Measurements from ENCODE around the gene PPFIA4. TPM values are rescaled to one million over a fixed set of nuclear protein-coding genes. Genes with fewer than 3 reads are reported as not detected.

The PPFIA4 gene
- polyA plus RNA-seq, 1 of the 3 experiments (the other 2 are of a cell fraction) = 4.4 TPM

DNA sequence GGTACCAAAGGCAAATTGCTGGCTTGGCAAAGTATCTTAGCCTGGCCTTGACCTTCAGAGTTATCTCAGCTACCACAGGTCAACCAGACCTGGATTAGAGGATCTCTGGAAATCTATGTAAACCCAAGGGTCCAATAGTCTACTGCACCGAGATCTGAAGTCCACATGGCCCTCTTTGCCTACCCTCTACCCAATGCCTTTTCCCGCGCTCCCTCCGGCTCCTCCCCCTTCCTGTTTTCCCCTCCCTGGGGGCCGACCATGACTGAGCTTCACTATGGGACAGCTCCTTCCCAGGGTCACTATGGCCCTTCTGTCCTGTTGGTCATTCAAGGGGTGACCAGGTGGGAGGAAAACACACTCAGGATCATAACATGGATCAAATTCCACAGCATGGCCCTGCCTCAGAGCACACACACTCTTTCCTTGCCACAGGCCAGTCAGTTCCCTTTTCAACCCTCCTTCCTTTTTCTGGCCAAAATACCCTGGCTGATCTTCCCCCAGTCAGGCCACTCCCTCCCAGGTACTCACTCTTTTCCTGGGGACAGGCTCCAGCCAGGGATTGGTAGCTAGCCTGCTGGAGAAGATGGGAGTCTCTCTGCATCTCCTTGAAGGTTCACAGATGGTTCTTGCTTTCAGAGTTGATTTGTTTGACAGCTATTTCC lies 38.2 kb upstream of the PPFIA4 start:
- Histone ChIP-seq H3K79me2 (ENCODE audit: insufficient read depth) (no peaks in the 10 kb centered on the region), H3F3A (replicated peaks; ENCODE audit: insufficient read depth) (no peaks in the 10 kb centered on the region), H3K9me3 (no peaks in the 10 kb centered on the region), H4K20me1 (ENCODE audit: insufficient read depth) (no peaks in the 10 kb centered on the region), H3K36me3 (replicated peaks in 1 of 2; ENCODE audit: control insufficient read depth in 1 of 2, insufficient read depth in 2 of 2, low read length in 1 of 2) (no peaks in the 10 kb centered on the region), H2AFZ (ENCODE audit: low read depth) (no peak overlapping the region), H3K27ac (ENCODE audit: low read depth in 2 of 2, low read length in 1 of 2) (no peak overlapping the region), H3K4me2 (no peak overlapping the region), H3K4me1 (ENCODE audit: control insufficient read depth in 1 of 2, insufficient read depth in 2 of 2, low read depth in 1 of 2, low read length in 1 of 2) (no peaks in the 10 kb centered on the region), H3K9ac (no peak overlapping the region), H3K27me3 (ENCODE audit: insufficient read depth) (peaks cover 36% of the 10 kb centered on the region), H3K9me2 (no peaks in the 10 kb centered on the region), H3K4me3 (ENCODE audit: low read depth in 2 of 2, low read length in 1 of 2) (no peak overlapping the region)
- POLR2A ChIA-PET = interaction anchor here (0.6 kb wide), 1 partner anchor 180 kb away, joined by 3 read pairs; no protein-coding TSS in a partner anchor
- DNase-seq = no peak
- WGBS (ENCODE audit: low lambda C conversion rate) = 67% methylated on average over 5 of the region's 5 CpGs
- TF ChIP-seq CHD2 (IDR thresholded peaks at IDR 0.05; ENCODE audit: low read length, partially characterized antibody) (no peak), EZH2phosphoT487 (IDR thresholded peaks at IDR 0.05; ENCODE audit: borderline replicate concordance, low read depth) (no peak), GABPA (IDR thresholded peaks at IDR 0.05; ENCODE audit: low read depth) (no peak)
- TF ChIP-seq, protein P1, sequence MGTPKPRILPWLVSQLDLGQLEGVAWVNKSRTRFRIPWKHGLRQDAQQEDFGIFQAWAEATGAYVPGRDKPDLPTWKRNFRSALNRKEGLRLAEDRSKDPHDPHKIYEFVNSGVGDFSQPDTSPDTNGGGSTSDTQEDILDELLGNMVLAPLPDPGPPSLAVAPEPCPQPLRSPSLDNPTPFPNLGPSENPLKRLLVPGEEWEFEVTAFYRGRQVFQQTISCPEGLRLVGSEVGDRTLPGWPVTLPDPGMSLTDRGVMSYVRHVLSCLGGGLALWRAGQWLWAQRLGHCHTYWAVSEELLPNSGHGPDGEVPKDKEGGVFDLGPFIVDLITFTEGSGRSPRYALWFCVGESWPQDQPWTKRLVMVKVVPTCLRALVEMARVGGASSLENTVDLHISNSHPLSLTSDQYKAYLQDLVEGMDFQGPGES (IDR thresholded peaks at IDR 0.05; ENCODE audit: low read depth, low read length) = no peak
- CTCF ChIA-PET = interaction anchor here (1.2 kb wide), 1 partner anchor 11 kb away, joined by 6 read pairs; no protein-coding TSS in a partner anchor

DNA sequence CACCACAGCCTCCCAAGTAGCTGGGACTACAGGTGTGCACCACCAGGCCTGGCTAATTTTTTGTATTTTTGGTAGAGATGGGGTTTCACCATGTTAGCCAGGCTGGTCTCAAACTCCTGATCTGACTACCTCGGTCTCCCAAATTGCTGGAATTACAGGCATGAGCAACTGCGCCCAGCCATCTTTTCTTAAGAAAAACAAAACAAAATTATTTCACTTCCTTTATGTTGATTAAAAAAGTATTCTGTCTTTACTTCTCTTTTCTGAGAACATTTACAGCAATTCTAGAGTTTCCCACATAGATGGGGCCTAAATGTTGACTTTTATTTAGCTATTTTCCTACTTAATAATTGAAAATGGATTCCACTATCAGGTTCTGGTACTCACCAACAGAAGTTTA lies 36.4 kb upstream of the PPFIA4 start:
- H3F3A ChIP-seq (replicated peaks; ENCODE audit: insufficient read depth) = no peaks in the 10 kb centered on the region
- POLR2A ChIA-PET = no interaction called here
- H3K9me3 ChIP-seq = no peaks in the 10 kb centered on the region
- no peaks in the 10 kb centered on the region for H3K36me3 ChIP-seq (replicated peaks in 1 of 2; ENCODE audit: control insufficient read depth in 1 of 2, insufficient read depth in 2 of 2, low read length in 1 of 2)
- H3K27ac ChIP-seq (ENCODE audit: low read depth in 2 of 2, low read length in 1 of 2) = no peak overlapping the region
- DNase-seq = no peak
- CTCF ChIA-PET = interaction anchor here (1.1 to 2.1 kb wide), 2 partner anchors 10 to 277 kb away, joined by 5 to 13 read pairs; no protein-coding TSS in a partner anchor
- no peak overlapping the region for H3K9ac ChIP-seq
- TF ChIP-seq RFX5 (IDR thresholded peaks at IDR 0.05; ENCODE audit: low read length) (no peak), NRF1 (IDR thresholded peaks at IDR 0.05; ENCODE audit: low read depth, low read length) (no peak), NFIC (IDR thresholded peaks at IDR 0.05; ENCODE audit: borderline replicate concordance) (no peak), RAD21 (IDR thresholded peaks at IDR 0.05; ENCODE audit: low read length) (no peak), TCF12 (IDR thresholded peaks at IDR 0.05) (no peak), YY1 (IDR thresholded peaks at IDR 0.05; ENCODE audit: low read depth) (no peak)
- TF ChIP-seq, protein P2, sequence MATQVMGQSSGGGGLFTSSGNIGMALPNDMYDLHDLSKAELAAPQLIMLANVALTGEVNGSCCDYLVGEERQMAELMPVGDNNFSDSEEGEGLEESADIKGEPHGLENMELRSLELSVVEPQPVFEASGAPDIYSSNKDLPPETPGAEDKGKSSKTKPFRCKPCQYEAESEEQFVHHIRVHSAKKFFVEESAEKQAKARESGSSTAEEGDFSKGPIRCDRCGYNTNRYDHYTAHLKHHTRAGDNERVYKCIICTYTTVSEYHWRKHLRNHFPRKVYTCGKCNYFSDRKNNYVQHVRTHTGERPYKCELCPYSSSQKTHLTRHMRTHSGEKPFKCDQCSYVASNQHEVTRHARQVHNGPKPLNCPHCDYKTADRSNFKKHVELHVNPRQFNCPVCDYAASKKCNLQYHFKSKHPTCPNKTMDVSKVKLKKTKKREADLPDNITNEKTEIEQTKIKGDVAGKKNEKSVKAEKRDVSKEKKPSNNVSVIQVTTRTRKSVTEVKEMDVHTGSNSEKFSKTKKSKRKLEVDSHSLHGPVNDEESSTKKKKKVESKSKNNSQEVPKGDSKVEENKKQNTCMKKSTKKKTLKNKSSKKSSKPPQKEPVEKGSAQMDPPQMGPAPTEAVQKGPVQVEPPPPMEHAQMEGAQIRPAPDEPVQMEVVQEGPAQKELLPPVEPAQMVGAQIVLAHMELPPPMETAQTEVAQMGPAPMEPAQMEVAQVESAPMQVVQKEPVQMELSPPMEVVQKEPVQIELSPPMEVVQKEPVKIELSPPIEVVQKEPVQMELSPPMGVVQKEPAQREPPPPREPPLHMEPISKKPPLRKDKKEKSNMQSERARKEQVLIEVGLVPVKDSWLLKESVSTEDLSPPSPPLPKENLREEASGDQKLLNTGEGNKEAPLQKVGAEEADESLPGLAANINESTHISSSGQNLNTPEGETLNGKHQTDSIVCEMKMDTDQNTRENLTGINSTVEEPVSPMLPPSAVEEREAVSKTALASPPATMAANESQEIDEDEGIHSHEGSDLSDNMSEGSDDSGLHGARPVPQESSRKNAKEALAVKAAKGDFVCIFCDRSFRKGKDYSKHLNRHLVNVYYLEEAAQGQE (IDR thresholded peaks at IDR 0.05; ENCODE audit: low read depth, low read length) = no peak
- TF ChIP-seq, protein P3, sequence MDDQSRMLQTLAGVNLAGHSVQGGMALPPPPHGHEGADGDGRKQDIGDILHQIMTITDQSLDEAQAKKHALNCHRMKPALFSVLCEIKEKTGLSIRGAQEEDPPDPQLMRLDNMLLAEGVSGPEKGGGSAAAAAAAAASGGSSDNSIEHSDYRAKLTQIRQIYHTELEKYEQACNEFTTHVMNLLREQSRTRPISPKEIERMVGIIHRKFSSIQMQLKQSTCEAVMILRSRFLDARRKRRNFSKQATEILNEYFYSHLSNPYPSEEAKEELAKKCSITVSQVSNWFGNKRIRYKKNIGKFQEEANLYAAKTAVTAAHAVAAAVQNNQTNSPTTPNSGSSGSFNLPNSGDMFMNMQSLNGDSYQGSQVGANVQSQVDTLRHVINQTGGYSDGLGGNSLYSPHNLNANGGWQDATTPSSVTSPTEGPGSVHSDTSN (IDR thresholded peaks at IDR 0.05) = no peak
- TF ChIP-seq, protein P4, sequence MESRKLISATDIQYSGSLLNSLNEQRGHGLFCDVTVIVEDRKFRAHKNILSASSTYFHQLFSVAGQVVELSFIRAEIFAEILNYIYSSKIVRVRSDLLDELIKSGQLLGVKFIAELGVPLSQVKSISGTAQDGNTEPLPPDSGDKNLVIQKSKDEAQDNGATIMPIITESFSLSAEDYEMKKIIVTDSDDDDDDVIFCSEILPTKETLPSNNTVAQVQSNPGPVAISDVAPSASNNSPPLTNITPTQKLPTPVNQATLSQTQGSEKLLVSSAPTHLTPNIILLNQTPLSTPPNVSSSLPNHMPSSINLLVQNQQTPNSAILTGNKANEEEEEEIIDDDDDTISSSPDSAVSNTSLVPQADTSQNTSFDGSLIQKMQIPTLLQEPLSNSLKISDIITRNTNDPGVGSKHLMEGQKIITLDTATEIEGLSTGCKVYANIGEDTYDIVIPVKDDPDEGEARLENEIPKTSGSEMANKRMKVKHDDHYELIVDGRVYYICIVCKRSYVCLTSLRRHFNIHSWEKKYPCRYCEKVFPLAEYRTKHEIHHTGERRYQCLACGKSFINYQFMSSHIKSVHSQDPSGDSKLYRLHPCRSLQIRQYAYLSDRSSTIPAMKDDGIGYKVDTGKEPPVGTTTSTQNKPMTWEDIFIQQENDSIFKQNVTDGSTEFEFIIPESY (IDR thresholded peaks at IDR 0.05; ENCODE audit: borderline replicate concordance, low read depth) = no peak
- TF ChIP-seq, protein P5, sequence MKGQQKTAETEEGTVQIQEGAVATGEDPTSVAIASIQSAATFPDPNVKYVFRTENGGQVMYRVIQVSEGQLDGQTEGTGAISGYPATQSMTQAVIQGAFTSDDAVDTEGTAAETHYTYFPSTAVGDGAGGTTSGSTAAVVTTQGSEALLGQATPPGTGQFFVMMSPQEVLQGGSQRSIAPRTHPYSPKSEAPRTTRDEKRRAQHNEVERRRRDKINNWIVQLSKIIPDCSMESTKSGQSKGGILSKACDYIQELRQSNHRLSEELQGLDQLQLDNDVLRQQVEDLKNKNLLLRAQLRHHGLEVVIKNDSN (IDR thresholded peaks at IDR 0.05; ENCODE audit: borderline replicate concordance, low read depth) = no peak
- TF ChIP-seq, protein P1 (IDR thresholded peaks at IDR 0.05; ENCODE audit: low read depth, low read length) = no peak
- H3K9me2 ChIP-seq = no peaks in the 10 kb centered on the region
- no peaks in the 10 kb centered on the region for H3K4me1 ChIP-seq (ENCODE audit: control insufficient read depth in 1 of 2, insufficient read depth in 2 of 2, low read depth in 1 of 2, low read length in 1 of 2)
- peaks cover 36% of the 10 kb centered on the region for H3K27me3 ChIP-seq (ENCODE audit: insufficient read depth)
- H4K20me1 ChIP-seq (ENCODE audit: insufficient read depth) = no peaks in the 10 kb centered on the region
- no peaks in the 10 kb centered on the region for H3K79me2 ChIP-seq (ENCODE audit: insufficient read depth)
- WGBS (ENCODE audit: low lambda C conversion rate) = 55% methylated on average over 2 of the region's 2 CpGs
- no peak overlapping the region for H3K4me3 ChIP-seq (ENCODE audit: low read depth in 2 of 2, low read length in 1 of 2)
- H2AFZ ChIP-seq (ENCODE audit: low read depth) = no peak overlapping the region
- no peak overlapping the region for H3K4me2 ChIP-seq
